HG03354 (cell line): ENCODE results near the gene ARSA.
"Not testable (repeated sequence)": the region's sequence is repeated elsewhere in the genome, so short reads cannot be mapped to it uniquely, and the experiment has no call there.

Source experiments
- ATAC-seq: cut with Tn5 transposase; IDR thresholded peaks from one replicate; pipeline ENCODE4 v1.9.1; 2021; ENCODE audit warnings: mild to moderate bottlenecking; ENCODE audit not compliant: unreplicated experiment, poor library complexity, severe bottlenecking

The ARSA gene

DNA sequence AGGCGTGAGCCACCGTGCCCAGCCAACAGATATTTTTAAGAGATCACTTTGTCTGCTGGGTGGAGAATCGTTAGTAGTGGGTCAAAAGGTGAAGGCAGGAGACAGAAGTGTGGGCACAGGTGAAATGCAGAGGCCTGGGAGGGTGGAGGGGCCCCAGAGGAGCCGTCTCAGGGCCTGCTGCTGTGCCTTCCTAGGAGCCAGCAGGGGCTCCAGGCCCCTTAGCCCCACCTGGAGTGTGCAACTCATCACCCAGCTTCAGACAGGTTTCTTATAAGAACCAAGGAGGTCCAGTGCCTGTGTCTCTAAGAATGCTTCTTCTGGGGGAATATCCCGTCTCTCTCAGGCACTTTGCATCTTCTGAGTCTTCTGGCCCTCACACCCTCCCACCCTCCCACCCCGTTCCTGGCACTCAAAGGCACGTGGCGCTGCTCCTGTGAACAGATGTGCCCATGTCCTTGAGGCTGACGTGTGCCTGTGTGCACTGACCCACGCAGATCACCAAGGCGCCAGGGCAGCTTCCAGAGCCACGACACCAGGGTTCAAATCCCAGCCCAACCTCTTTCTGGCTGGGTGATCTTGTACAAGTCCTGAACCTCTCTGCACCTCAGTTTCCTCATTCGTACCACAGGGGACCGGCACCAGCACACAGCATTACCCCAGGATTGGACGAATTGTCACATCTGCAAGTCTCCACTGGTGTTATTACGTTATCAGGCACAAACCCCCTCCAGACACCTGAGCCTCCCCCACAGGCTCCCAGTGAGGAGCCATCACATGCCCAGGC lies 3.4 kb downstream of the ARSA start:
- no peak for ATAC-seq

DNA sequence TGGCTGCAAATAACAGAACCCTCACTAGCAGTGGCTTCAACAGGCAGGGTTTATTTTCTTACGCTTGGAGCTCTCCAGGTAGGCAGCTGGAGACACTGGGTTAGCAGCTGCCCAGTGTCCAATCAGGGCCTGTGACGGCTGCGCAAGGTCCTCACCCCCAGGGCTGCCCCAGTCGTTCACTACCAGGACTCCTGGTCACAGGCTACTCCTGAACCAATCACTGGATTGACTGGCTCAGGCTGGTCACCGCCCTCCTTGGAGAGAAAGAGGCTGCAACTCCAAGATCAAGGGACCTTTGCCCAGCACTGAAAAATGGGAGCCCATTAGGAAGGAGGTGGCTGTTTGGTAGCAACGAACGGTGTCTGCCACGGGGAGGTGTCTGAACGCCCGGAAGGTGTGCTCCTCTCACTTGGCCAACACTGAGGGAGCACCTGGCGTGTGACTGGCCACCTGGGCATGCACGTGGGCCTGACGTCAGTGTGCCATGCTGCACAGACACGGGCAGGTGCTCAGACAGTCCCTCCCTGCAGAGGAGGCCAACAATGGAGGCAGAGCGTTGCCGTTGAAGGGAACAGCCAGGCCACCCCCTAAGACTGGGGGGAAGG lies 5.1 kb downstream of the ARSA start:
- ATAC-seq: no peak

DNA sequence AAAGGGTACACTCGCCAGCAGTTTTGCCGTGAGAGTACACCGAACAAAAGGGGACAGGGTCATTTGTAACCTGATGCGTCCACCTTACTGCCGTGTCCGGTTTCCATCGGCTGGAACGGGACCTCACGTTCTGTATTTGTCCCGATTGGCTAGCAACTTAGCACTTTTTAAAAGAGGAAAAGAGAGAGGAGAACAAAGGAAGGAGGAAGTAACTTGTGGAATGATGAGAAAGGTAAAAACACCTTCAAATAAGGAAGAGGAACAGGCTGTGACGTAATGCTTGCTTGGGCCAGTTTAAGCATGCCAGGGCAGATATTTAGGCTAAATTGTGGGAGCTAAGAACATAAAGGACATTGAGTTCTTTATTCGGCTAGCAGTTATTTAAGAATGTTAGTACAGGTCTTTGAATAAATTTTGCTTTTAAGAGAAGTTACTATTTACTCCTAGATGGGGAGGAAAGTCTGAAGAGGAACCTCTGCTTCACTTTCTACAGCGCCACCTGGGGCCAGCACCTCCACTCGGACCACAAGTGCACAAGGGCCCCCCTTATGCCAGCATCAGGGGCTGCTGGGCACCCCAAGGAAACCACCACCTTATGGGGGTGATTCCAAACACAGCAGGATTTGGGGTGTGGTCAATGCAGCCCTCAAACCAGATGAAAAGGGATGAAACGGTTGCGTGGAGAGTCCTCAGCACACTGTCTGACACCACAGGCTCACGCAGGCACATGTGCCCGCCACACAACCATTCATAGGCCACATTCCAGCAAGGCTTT lies 5.8 kb downstream of the ARSA start:
- no peak for ATAC-seq

DNA sequence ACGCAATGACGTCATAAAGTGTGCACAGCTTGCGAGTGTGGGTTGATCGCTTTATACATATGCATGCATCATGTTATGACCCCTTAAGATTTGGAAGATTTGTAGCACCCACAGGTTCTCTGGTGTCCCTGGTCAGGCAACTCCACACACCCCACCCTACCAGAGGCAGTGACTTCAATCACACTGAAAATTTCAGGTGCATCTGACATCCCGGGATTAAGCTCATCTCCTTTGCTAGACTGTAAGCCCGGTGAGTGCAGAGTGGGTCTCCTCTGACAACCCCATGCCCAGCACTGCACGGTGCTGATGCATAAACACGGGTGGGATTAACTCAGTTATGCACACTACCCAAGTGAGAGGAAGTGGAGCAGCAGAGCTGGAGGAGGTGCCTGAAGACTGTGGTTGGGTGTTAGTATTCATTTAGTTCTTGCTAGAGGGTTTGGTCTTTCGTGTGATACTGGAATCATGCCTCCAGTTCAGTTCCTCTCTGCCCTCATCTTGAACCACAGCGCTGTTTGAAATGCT lies 6.5 kb downstream of the ARSA start:
- ATAC-seq: peak; percentile 44

DNA sequence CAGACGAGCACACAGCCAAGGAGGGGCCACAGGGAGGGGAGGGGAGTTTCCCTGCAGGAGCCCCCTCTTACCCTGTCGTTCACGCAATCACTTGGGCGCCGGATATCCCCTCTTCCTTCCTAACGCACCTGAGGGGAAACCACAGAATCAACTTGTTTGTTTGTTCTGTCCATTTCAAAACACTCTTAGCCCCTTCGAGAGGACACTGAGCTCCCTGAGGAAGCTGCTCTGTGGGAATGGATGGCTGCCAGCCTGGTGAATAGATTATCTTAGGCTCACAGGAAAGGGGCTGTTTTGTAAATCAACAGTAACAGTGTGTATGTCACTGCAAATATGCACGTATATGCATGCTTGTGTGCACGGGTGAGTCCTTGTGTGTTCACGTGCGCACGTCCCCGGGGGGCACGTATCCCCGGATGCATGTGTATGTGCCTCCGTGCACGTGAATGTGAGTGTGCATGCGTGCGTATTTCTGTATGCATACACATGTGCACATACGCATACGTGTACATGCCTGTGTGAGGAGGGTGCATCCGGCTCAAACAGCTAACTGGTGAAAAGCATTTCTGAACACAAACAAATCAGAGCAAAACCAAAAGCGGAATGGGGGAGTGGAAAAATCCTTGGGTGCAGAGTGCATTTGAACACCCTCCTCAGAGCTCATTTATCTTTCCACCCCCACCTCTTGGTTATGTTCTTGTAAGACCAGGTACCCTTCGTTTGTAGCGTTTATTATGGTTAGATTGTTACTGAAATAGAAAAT lies 7.2 kb downstream of the ARSA start:
- peak; percentile 65 for ATAC-seq

DNA sequence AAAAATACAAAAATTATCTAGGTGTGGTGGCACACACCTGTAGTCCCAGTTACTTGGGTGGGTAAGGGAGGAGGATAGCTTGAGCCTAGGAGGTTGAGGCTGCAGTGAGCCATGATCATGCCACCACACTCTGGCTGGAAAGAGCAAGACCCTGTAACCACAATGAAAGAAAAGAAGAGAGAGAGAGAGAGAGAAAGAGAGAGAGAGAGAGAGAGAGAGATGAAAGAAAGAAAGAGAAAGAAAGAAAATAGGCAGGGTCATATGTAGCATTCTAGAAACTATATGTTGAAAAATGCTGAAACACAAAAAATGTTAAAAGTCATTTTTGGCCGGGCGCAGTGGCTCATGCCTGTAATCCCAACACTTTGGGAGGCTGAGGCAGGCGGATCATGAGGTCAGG lies 13.7 kb downstream of the ARSA start:
- ATAC-seq: not testable (repeated sequence)

DNA sequence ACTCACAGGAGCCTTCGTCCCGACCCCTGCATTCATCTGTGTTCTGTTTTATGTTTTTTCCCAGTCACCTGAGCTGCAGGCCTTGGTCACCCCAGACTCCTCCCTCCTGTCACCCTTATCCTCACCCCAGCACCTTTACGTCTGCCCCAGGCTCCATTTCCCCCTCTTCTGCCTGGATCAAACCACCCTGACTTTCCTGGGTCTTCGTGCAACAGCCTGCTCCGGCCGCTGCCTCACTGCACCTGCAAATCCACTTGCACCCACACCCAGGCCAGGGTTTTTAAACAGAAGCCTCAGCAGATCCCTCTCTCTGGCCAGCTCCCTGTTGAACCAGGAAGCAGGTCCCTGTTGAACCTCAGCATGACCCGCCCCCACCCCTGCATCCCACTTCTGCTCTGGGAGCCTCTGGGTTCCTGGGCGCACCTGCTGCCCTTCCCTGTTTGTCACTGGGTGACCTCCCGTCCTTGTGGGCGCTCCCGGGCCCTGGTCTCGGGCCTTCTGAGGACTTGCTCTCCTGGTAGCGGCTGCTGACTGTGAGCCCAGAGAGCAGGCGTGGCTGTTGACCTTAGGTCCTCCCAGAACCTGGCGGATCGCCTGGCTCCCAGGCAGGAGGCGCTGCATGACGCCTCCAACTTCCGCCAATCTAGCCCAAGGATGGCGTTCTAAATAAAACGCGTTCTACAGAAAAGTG lies 14.5 kb downstream of the ARSA start:
- no peak for ATAC-seq

DNA sequence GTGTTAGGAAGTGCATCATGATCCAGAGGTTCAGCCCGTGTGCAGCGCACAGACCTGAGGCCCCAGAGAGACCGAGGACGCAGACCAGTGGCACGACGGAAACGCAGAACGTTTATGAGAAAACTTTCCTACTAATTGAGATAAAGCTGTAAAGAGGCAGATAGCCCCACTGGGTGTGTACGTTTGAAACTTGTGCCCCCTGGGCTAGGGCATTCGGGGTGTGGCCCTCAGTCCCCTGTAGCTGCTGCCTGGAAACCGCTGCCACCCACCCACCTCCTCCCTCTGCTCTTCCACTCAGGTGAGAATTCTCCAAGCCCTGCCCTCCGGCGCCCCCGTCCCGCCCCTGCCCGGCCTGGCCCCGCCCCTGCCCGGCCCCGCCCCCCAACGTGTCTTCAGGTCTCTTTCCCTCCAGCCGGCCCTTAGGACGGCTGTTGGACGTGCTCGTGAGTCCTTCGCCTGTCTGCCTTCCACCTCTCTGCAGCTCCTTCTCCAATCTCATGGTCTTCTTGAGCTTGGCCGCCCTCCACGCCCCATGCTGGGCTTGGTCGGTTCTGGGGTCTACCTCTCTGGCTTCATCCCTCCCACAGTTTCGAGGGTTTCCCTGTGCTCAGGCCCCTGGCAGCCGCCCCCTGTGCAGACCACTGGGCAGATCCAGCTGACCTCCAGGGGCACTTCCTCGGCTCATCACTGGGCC lies 15.3 kb downstream of the ARSA start:
- no peak for ATAC-seq

DNA sequence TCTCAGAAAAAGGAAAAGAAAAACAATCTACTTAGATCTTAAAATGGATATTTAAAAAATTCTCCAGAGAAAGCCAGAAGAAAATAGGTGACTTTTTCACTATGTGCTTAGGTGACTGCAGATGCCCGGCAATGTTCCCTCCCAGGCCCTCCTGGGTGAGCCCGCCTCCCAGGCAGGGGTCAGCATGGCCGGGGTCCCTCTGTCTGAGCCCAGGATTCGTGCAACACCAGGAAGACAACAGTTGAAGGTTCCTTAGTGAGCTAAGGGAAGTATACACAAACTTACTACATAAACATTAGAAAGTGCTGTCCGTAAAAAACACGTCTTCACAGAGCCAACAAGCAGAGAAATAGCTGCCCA lies 15.8 kb downstream of the ARSA start:
- no peak for ATAC-seq

DNA sequence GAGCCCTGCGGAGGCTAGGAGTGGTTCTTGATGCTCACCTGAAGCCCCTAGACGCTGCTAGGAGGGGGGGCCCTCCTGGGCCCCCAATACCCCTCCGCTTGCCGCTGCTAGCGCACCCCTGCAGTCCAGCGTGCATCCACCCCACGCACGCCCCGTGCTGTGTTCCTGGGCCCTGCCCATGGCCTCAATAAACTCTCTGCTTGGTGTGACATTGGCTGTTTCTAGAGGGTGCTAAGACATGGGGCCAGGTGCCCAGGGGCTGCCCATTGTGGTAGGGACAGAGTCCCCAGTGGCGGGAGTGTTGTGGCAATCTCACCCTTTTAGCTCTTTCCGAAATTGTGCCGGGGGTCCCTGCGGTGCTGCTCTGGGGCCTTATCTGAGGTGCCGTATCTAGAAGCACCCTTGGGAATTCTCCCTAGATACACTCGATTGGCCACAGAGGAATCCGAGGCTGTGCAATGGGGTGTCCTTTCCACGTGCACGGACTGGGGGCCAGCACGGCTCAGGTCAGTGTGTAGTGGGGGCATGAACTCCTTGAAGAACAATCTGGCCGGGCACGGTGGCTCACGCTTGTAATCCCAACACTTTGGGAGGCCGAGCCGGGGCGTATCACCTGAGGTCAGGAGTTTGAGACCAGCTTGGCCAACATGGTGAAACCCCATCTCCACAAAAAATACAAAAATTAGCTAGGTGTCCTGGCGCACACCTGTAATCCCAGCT lies 16.5 kb downstream of the ARSA start:
- no peak for ATAC-seq

DNA sequence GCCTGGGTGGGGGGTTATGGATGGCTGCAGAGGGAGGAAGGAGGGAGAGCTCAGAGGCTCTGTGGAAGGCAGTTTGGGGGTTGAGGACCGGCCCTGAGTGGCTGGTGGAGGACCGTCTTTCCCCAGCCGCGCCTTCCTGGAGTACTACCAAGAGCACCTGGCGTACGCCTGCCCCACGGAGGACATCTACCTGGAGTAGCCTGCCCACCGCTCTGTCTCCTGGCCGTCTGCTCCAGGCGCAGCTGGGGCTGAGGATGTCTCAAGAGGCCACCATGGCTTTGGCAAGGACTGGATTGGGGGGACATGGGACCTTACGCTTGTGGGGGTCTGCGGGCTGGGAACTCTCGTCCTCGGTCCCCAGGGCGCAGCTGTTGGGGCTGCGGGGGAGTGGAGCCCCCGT lies 17.4 kb downstream of the ARSA start:
- no peak for ATAC-seq

DNA sequence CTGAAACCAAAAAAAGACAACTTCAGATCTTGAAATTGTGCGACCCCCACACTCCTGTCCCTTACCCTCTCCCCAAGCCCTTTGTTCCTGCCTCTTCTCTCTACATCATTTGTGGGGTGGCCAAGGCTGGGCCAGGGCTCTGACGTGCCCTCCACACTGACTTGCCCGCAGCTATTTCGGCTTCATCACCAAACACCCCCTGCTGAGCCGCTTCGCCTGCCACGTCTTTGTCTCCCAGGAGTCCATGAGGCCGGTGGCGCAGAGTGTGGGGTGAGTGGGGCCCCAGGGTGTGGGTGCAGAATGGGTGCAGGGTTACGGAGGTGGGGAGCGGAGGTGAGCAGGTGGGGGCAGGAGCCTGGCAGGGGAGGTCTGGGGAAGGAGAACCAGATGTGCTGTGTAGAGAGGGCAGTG lies 17.9 kb downstream of the ARSA start:
- no peak for ATAC-seq

DNA sequence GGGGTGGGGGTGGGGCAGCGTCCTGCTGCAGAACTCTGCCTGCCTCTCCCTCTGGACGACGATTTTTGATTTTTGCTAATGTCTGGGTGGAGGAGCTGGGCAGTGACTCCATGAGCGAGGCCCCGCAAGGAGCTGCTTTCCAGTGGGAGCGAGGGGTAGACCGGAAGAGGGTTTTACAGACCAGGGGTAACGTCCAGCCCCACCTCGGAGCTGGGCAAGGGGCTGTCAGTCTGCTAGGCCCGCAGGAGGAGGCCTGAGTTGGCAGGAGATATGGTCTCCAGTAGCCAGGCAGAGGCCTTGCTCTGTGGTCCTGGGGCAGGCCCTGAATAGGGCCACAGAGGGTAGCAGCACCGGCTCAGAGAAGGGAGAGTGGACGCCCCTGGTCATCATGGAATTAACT lies 18.4 kb downstream of the ARSA start:
- ATAC-seq: no peak

DNA sequence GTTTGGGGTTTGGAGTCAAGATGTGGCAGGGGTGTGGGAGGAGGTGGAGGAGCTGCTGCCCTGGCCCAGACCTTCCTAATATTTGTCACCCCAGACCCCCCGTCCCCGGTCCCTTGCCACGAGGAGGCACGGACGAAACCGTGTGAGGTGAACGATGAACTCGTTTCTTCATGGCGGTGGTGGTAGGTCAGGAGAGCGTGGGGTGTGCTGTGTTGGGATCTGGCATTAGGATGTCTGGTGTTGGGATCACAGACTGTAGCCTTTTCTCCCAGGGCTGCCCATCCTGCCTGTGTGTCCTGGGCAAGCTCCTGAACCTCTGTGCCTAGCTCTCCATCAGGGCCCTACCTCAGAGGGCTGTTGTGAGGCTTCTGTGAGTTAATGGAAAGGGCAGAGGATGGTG lies 19.0 kb downstream of the ARSA start:
- ATAC-seq: no peak

DNA sequence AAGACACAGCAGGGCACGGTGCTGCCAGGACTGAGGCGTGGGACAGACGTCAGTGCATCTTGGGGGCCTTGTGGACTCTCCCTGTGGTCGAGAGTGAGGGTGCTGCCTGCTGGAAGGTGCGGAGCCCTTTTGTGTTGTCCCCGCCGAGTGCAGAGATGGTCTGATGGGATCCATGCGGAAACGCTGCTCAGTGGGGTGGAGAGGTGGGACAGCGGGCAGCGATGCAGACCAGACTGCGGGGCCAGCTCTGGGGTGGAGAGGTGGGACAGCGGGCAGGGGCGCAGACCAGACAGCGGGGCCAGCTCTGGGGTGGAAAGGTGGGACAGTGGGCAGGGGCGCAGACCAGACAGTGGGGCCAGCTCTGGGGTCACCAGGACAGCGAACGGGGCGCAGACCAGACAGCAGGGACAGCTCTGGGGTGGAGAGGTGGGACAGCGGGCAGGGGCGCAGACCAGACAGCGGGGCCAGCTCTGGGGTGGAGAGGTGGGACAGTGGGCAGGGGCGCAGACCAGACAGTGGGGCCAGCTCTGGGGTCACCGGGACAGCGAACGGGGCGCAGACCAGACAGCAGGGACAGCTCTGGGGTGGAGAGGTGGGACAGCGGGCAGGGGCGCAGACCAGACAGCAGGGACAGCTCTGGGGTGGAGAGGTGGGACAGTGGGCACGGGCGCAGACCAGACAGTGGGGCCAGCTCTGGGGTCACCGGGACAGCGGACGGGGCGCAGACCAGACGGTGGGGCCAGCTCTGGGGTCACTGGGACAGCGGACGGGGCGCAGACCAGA lies 19.7 kb downstream of the ARSA start:
- ATAC-seq: not testable (repeated sequence)

DNA sequence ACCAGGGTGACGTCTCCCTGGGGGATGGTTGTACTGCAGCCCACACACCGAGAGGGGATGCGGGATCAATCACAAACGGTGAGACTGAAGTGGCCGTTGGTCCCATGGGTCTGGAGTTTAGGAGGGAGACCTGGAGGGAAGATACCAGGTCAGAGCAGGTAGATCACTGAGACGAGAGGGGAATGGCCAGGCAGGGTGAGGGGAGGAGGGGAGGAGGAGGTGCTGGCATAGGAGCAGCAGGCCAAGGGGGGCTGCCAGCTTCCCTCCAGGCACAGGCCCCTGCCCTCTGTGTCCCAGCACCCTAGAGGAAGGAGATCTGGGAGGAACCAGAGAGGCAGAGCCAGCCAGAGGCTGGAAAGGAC lies 20.3 kb downstream of the ARSA start:
- no peak for ATAC-seq

DNA sequence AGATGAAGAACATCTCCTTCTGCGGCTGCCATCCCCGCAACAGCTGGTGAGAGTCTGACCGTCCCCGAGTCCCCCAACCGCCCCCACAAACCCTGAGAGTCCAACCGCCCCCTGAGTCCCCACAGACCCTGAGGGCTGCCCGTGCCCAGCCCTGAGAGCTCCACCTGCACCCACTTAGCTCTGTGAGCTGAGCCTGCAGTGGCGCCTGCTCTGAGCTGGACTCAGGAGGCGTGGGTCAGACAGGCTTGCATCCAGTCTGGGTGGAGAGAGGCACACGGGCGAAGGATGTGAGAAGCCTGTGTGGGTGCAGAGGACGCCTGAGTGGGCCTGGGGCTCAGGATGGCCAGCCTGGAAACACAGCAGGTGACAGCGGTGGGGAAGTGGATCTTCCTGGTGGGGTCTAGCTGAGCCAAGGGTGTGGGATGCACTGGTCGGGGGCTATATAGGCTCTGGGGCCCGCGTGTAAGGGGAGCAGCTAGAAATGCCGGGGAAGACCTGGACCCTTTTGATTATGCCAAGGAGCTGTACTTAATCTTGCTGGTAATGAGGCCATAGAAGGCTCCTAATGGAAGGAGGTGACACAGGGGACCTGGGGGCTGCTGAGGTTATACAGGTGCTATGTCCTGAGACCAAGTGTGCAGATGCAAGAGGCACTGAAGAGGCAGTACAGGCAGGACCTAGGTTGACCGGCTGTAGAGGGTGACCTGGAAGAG lies 20.9 kb downstream of the ARSA start:
- no peak for ATAC-seq
